Astrocyte (in vitro differentiated cells and primary cell): ENCODE measurements around the gene KRTAP9-3. TPM values are rescaled to one million over a fixed set of nuclear protein-coding genes. Genes with fewer than 3 reads are reported as not detected.
"Not testable (repeated sequence)": the region's sequence is repeated elsewhere in the genome, so short reads cannot be mapped to it uniquely, and the experiment has no call there.

Experiments
- DNase-seq: peaks from one replicate; pipeline ENCODE4 v3.0.0-alpha.2; 2010; ENCODE audit warnings: low read depth
- FAIRE-seq: peaks from 2 replicates; lab custom pipeline; 2011; peaks lifted over from hg19 to GRCh38; lab: Jason Lieb, UNC
- H2AFZ ChIP-seq: 2 replicates; pipeline ENCODE4 v1.6.0; 2012; ENCODE audit warnings: low read depth, low read length, inconsistent platforms
- H3K27ac ChIP-seq: 2 replicates; pipeline ENCODE4 v1.5.1; 2011; ENCODE audit warnings: low read depth, low read length, inconsistent platforms
- H3K27me3 ChIP-seq: 2 replicates; pipeline ENCODE4 v1.6.0; 2011; ENCODE audit warnings: low read length, inconsistent platforms; ENCODE audit not compliant: insufficient read depth
- H3K36me3 ChIP-seq: 2 replicates; pipeline ENCODE4 v1.5.1; 2011; ENCODE audit warnings: low read length, inconsistent platforms; ENCODE audit not compliant: insufficient read depth
- H3K4me1 ChIP-seq: 2 replicates; pipeline ENCODE4 v1.5.1; 2011; ENCODE audit warnings: low read length, inconsistent platforms; ENCODE audit not compliant: insufficient read depth
- H3K4me2 ChIP-seq: 2 replicates; pipeline ENCODE4 v1.6.0; 2012; ENCODE audit warnings: low read length, inconsistent platforms
- H3K4me3 ChIP-seq: 2 replicates; pipeline ENCODE4 v1.5.1; 2011; ENCODE audit warnings: low read depth, mild to moderate bottlenecking, low read length, inconsistent platforms; ENCODE audit not compliant: insufficient read depth
- H3K79me2 ChIP-seq: 2 replicates; pipeline ENCODE4 v1.6.0; 2012; ENCODE audit warnings: mild to moderate bottlenecking, low read length, inconsistent platforms; ENCODE audit not compliant: insufficient read depth
- H3K9ac ChIP-seq: 2 replicates; pipeline ENCODE4 v1.6.0; 2012; ENCODE audit warnings: mild to moderate bottlenecking, low read length, inconsistent platforms
- H3K9me3 ChIP-seq: 2 replicates; pipeline ENCODE4 v1.5.1; 2012; ENCODE audit warnings: low read depth, mild to moderate bottlenecking, low read length, inconsistent platforms; ENCODE audit not compliant: insufficient read depth
- H4K20me1 ChIP-seq: 2 replicates; pipeline ENCODE4 v1.6.0; 2012; ENCODE audit warnings: low read length, inconsistent platforms; ENCODE audit not compliant: insufficient read depth
- H3K27ac Mint-ChIP-seq: one replicate; pipeline ENCODE4 v1.8.0; 2021; ENCODE audit warnings: mild to moderate bottlenecking, mixed read lengths; ENCODE audit not compliant: unreplicated experiment
- H3K27me3 Mint-ChIP-seq: one replicate; pipeline ENCODE4 v1.8.0; 2021; ENCODE audit warnings: low read depth, mixed read lengths; ENCODE audit not compliant: unreplicated experiment
- H3K36me3 Mint-ChIP-seq: one replicate; pipeline ENCODE4 v1.8.0; 2021; ENCODE audit warnings: low read depth, mixed read lengths; ENCODE audit not compliant: unreplicated experiment
- H3K4me1 Mint-ChIP-seq: one replicate; pipeline ENCODE4 v1.8.0; 2021; ENCODE audit warnings: low read depth, mixed read lengths; ENCODE audit not compliant: unreplicated experiment
- H3K4me3 Mint-ChIP-seq: one replicate; pipeline ENCODE4 v1.8.0; 2021; ENCODE audit warnings: mild to moderate bottlenecking, moderate library complexity, mixed read lengths; ENCODE audit not compliant: unreplicated experiment
- H3K9me3 Mint-ChIP-seq: one replicate; pipeline ENCODE4 v1.8.0; 2021; ENCODE audit warnings: mild to moderate bottlenecking, mixed read lengths; ENCODE audit not compliant: unreplicated experiment
- CTCF ChIP-seq: IDR thresholded peaks from 2 replicates; pipeline ENCODE4 v1.5.1; 2011; ENCODE audit warnings: low read depth, mild to moderate bottlenecking, inconsistent platforms, low read length, moderate library complexity; ENCODE audit not compliant: insufficient read depth
- EZH2 ChIP-seq: IDR thresholded peaks from 2 replicates; pipeline ENCODE4 v1.6.1; 2012; ENCODE audit warnings: mild to moderate bottlenecking, low read length, inconsistent platforms; ENCODE audit not compliant: insufficient read depth
- total RNA-seq: library from RNA; stranded (reverse); gene quantifications from 2 replicates; pipeline ENCODE4 v1.2.1, GENCODE V29; 2021

The KRTAP9-3 gene
- total RNA-seq, 1 donor from 2014 or later, result not detected

- DNase-seq (no peak), FAIRE-seq (no peak)
- TF ChIP-seq CTCF (no peak), EZH2 (no peak)
- H3K9me3 ChIP-seq, result no peaks in the 10 kb centered on the region
- no peak overlapping the region for H3K27ac Mint-ChIP-seq
- H3K27ac ChIP-seq, result no peak overlapping the region
- H3K9ac ChIP-seq, result no peak overlapping the region
- H3K36me3 Mint-ChIP-seq, result no peaks in the 10 kb centered on the region
- no peak overlapping the region for H3K4me3 Mint-ChIP-seq
- no peaks in the 10 kb centered on the region for H3K36me3 ChIP-seq
- no peaks in the 10 kb centered on the region for H3K4me1 Mint-ChIP-seq
- no peaks in the 10 kb centered on the region for H3K79me2 ChIP-seq
- H2AFZ ChIP-seq, result no peak overlapping the region
- peaks cover 2% of the 10 kb centered on the region for H3K9me3 Mint-ChIP-seq
- H3K27me3 ChIP-seq, result no peaks in the 10 kb centered on the region
- no peak overlapping the region for H3K4me2 ChIP-seq
- H3K4me1 ChIP-seq, result no peaks in the 10 kb centered on the region
- H3K27me3 Mint-ChIP-seq, result peaks cover 7% of the 10 kb centered on the region
- H3K4me3 ChIP-seq, result no peak overlapping the region
- no peaks in the 10 kb centered on the region for H4K20me1 ChIP-seq
These were observed 39.6 kb downstream of the KRTAP9-3 start for GRCh38 chr17:41271858-41272257.

GRCh38 chr17:41275648-41276190 is 43.5 kb downstream of the KRTAP9-3 start, which contains the start of gene KRTAP9-7:
KRTAP9-7 (plus strand) TSS chr17:41275698; CDS start chr17:41275698, 0 bp downstream.
- not testable (repeated sequence) for H3K36me3 Mint-ChIP-seq, FAIRE-seq

GRCh38 chr17:41278176-41278955 is 46.1 kb downstream of the KRTAP9-3 start:
- H3K36me3 ChIP-seq, result no peaks in the 10 kb centered on the region
- H3K4me1 ChIP-seq, result no peaks in the 10 kb centered on the region
- no peak overlapping the region for H3K9ac ChIP-seq
- H3K9me3 ChIP-seq, result no peaks in the 10 kb centered on the region
- FAIRE-seq (no peak), DNase-seq (no peak)
- H3K4me2 ChIP-seq, result no peak overlapping the region
- Mint-ChIP-seq H3K4me3 (no peak overlapping the region), H3K36me3 (no peaks in the 10 kb centered on the region), H3K4me1 (peaks cover 3% of the 10 kb centered on the region), H3K27me3 (peaks cover 7% of the 10 kb centered on the region), H3K9me3 (peaks cover 2% of the 10 kb centered on the region), H3K27ac (no peak overlapping the region)
- H4K20me1 ChIP-seq, result no peaks in the 10 kb centered on the region
- no peaks in the 10 kb centered on the region for H3K79me2 ChIP-seq
- H3K27ac ChIP-seq, result no peak overlapping the region
- TF ChIP-seq CTCF, result no peak
- no peak for TF ChIP-seq EZH2
- H3K27me3 ChIP-seq, result no peaks in the 10 kb centered on the region
- H2AFZ ChIP-seq, result no peak overlapping the region
- no peak overlapping the region for H3K4me3 ChIP-seq

More at GRCh38 chr17:41275648-41276190, 43.5 kb downstream of the KRTAP9-3 start, which contains the start of gene KRTAP9-7:
- not testable (repeated sequence) for H3K9me3 Mint-ChIP-seq, H3K4me2 ChIP-seq, H3K27me3 Mint-ChIP-seq, H3K4me1 ChIP-seq, DNase-seq, H3K27ac Mint-ChIP-seq, H3K27ac ChIP-seq, H3K4me3 Mint-ChIP-seq, H3K9me3 ChIP-seq, H4K20me1 ChIP-seq, H3K27me3 ChIP-seq, H2AFZ ChIP-seq, H3K4me1 Mint-ChIP-seq, H3K79me2 ChIP-seq, H3K36me3 ChIP-seq, H3K9ac ChIP-seq, H3K4me3 ChIP-seq

Other genes starting within 250 kb of the KRTAP9-3 start
- gene KRT40, start 248.1 kb upstream of the KRTAP9-3 start, total RNA-seq, result not detected in 2 replicates
- not detected in 2 replicates for gene KRTAP3-3, start 238.3 kb upstream of the KRTAP9-3 start, total RNA-seq
- not detected in 2 replicates for gene KRTAP3-2, start 232.5 kb upstream of the KRTAP9-3 start, total RNA-seq
- not detected in 2 replicates for gene KRTAP3-1, start 223.3 kb upstream of the KRTAP9-3 start, total RNA-seq
- gene KRTAP1-5, start 205.2 kb upstream of the KRTAP9-3 start, total RNA-seq, result not detected in 2 replicates
- gene KRTAP1-4, start 202.3 kb upstream of the KRTAP9-3 start, total RNA-seq, result not detected in 2 replicates
- not detected in 2 replicates for gene KRTAP1-3, start 197.6 kb upstream of the KRTAP9-3 start, total RNA-seq
- not detected in 2 replicates for gene KRTAP1-1, start 191.0 kb upstream of the KRTAP9-3 start, total RNA-seq
- gene KRTAP2-1, start 185.1 kb upstream of the KRTAP9-3 start, total RNA-seq, result not detected in 2 replicates
- not detected in 2 replicates for gene KRTAP2-2, start 177.2 kb upstream of the KRTAP9-3 start, total RNA-seq
- gene KRTAP2-3, start 172.3 kb upstream of the KRTAP9-3 start, total RNA-seq, result 3.8 and 7.1 TPM in 2 replicates
- gene KRTAP2-4, start 166.6 kb upstream of the KRTAP9-3 start, total RNA-seq, result not detected in 2 replicates
- gene KRTAP4-7, start 148.3 kb upstream of the KRTAP9-3 start, total RNA-seq, result not detected in 2 replicates
- gene KRTAP4-8, start 134.3 kb upstream of the KRTAP9-3 start, total RNA-seq, result not detected in 2 replicates
- gene KRTAP4-16, start 130.2 kb upstream of the KRTAP9-3 start, total RNA-seq, result not detected in 2 replicates
- gene KRTAP4-9, start 127.1 kb upstream of the KRTAP9-3 start, total RNA-seq, result not detected in 2 replicates
- gene KRTAP4-11, start 114.1 kb upstream of the KRTAP9-3 start, total RNA-seq, result not detected in 2 replicates
- not detected in 2 replicates for gene KRTAP4-12, start 108.3 kb upstream of the KRTAP9-3 start, total RNA-seq
- gene KRTAP4-6, start 91.9 kb upstream of the KRTAP9-3 start, total RNA-seq, result not detected in 2 replicates
- gene KRTAP4-5, start 82.6 kb upstream of the KRTAP9-3 start, total RNA-seq, result not detected in 2 replicates
- not detected in 2 replicates for gene KRTAP4-4, start 71.7 kb upstream of the KRTAP9-3 start, total RNA-seq
- gene KRTAP4-3, start 64.2 kb upstream of the KRTAP9-3 start, total RNA-seq, result not detected in 2 replicates
- not detected in 2 replicates for gene KRTAP4-2, start 54.2 kb upstream of the KRTAP9-3 start, total RNA-seq
- not detected in 2 replicates for gene KRTAP4-1, start 47.5 kb upstream of the KRTAP9-3 start, total RNA-seq
- gene KRTAP9-1, start 42.6 kb upstream of the KRTAP9-3 start, total RNA-seq, result not detected in 2 replicates
- not detected in 2 replicates for gene KRTAP9-2, start 5.8 kb upstream of the KRTAP9-3 start, total RNA-seq
- gene KRTAP9-8, start 5.5 kb downstream of the KRTAP9-3 start, total RNA-seq, result not detected in 2 replicates
- not detected in 2 replicates for gene KRTAP9-4, start 17.2 kb downstream of the KRTAP9-3 start, total RNA-seq
- not detected in 2 replicates for gene KRTAP9-9, start 22.9 kb downstream of the KRTAP9-3 start, total RNA-seq
- gene KRTAP9-6, start 32.9 kb downstream of the KRTAP9-3 start, total RNA-seq, result not detected in 2 replicates
- not detected in 2 replicates for gene KRTAP9-7, start 43.2 kb downstream of the KRTAP9-3 start, total RNA-seq
- gene KRTAP29-1, start 70.4 kb downstream of the KRTAP9-3 start, total RNA-seq, result not detected in 2 replicates
- not detected in 2 replicates for gene KRTAP16-1, start 76.9 kb downstream of the KRTAP9-3 start, total RNA-seq
- not detected in 2 replicates for gene KRTAP17-1, start 83.3 kb downstream of the KRTAP9-3 start, total RNA-seq
- gene KRT33A, start 118.4 kb downstream of the KRTAP9-3 start, total RNA-seq, result not detected in 2 replicates
- gene KRT33B, start 137.4 kb downstream of the KRTAP9-3 start, total RNA-seq, result not detected in 2 replicates
- gene KRT34, start 149.9 kb downstream of the KRTAP9-3 start, total RNA-seq, result not detected in 2 replicates
- gene KRT31, start 165.2 kb downstream of the KRTAP9-3 start, total RNA-seq, result not detected in 2 replicates
- gene KRT37, start 192.1 kb downstream of the KRTAP9-3 start, total RNA-seq, result not detected in 2 replicates
- gene KRT38, start 208.5 kb downstream of the KRTAP9-3 start, total RNA-seq, result not detected in 2 replicates
- gene KRT32, start 234.9 kb downstream of the KRTAP9-3 start, total RNA-seq, result not detected in 2 replicates
- gene KRT35, start 248.7 kb downstream of the KRTAP9-3 start, total RNA-seq, result not detected in 2 replicates